Cortex of kidney (tissue), 1 donor: ENCODE results near the gene BOK.
"Not testable (repeated sequence)": the region's sequence is repeated elsewhere in the genome, so short reads cannot be mapped to it uniquely, and the experiment has no call there.

Experiments used
- DNase-seq: peaks from one replicate; lab custom pipeline; 2025; lab: John Stamatoyannopoulos, UW

Gene BOK

GRCh38 chr2:241555711-241556110 is 2.8 kb upstream of the BOK start:
- DNase-seq: no peak

DNA sequence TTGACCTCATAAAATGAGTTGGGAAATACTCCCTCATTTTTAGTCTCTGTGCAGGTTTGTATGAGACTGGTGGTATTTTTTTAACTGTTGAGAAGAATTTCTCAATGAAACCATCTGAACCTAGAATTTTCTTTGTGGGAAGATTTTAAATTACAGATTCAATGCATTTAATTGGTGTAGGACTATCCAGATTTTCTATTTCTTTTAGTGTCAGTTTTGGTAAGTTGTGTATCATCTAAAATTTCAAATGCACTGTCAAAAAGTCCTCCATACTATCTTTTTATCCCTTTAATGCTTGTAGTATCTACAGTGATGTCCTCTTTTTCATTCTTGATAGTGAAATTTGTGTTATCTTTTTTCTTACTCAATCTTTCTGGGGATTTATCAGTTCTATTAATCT is 1.8 kb upstream of the BOK start:
- no peak for DNase-seq

- DNase-seq: no peak
Observed at GRCh38 chr2:241559323-241560161, 997 bp downstream of the BOK start.

GRCh38 chr2:241560162-241560882 is 1.8 kb downstream of the BOK start:
- DNase-seq: no peak

GRCh38 chr2:241560883-241561474 is 2.4 kb downstream of the BOK start:
- no peak for DNase-seq

- no peak for DNase-seq
Observed at GRCh38 chr2:241561832-241562231, 3.3 kb downstream of the BOK start.

GRCh38 chr2:241562269-241562891 is 3.8 kb downstream of the BOK start:
- DNase-seq: no peak

DNA sequence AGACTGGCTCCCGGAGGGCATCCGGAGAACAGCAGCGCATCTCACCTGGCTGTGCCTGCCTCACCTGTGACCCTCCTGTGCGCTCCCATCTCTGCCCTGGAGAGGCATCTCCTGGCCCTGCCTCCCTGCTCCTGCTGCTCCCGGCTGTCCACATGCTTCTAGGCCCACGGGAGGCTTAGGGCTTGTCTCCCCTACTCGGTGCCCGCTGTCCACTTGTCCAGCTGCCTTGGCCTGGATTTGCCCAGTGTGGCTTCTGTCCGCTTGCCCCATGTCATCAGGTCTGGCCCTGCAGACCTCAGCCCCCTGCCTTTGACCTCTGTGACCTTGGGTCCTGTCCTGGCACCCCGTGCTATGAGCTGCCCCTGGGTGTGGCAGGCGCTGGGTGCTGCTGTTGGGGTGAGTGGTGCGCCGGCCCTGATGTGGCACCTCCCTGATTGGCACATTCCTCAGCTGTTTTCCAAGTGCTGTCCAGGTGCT is 4.5 kb downstream of the BOK start:
- no peak for DNase-seq

GRCh38 chr2:241563571-241563980 is 5.0 kb downstream of the BOK start:
- DNase-seq: no peak

DNA sequence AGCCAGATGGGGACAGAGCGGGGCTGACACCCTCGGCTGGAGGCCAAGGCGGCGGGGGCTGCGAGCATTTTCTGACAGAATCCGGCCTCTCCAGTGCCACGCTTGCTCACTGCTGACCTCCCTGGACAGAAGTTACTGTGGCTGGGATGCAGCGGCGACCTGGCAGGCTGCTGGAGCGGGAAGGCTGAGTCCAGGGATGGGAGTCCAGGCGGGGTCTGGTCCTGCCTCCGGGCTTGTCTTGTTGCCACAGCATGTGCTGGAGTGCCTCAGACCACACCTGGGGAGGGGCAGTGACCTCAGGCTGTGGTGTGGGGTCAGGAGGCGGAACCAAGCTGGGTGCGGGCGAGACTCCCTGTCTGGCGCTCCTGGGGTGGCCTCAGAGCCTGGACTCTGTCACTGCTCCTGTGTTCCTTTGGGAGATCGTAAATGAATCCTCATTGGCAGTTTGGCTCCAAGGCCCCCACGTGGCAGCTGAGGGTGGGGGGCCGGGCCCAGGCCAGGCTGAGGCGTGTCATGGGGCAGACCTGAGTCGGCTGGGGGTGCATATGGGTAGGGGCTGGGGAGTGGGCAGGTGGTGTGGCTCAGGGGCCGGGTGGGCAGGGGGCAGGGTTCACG is 5.5 kb downstream of the BOK start:
- DNase-seq: no peak

GRCh38 chr2:241564596-241565410 is 6.3 kb downstream of the BOK start:
- no peak for DNase-seq

DNA sequence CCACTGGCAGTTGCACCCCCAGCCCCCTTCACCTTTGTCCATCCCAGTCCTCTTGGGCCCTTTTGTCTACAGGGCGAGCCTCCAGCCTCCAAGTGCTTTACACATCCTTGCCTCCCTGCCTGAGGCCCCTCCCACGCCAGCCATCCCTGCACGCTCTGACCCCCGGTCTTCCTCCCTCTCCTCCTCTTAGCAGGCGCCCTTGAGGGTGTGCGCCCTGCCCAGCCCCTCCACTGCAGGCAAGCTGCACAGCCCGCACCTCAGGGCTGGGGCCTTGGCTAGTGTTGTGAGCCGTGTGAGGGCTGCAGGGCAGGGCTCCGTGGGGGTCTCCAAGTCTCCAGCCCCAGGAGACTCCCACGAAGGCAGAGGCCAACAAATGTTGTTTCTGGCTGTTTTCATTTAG is 6.9 kb downstream of the BOK start:
- DNase-seq: no peak

- not testable (repeated sequence) for DNase-seq
Observed at GRCh38 chr2:241566021-241566420, 7.5 kb downstream of the BOK start.

DNA sequence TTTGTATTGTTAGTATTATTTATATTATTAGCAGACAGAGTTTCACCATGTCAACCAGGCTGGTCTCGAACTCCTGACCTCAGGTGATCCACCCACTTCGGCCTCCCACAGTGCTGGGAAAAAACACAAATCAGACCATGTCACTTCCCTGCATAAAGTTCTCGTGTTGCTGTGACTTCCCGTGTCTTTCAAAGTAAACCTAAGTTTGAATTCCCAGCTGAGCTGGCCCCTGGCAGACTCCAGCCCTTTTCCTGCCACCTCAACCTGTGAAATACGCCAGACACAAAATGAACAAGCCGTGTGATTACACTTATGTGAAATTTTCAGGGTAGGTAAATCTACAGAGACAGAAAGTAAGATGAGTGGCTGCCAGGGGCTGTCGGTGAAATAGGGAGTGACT is 7.9 kb downstream of the BOK start:
- no peak for DNase-seq

GRCh38 chr2:241567266-241567665 is 8.7 kb downstream of the BOK start:
- not testable (repeated sequence) for DNase-seq

DNA sequence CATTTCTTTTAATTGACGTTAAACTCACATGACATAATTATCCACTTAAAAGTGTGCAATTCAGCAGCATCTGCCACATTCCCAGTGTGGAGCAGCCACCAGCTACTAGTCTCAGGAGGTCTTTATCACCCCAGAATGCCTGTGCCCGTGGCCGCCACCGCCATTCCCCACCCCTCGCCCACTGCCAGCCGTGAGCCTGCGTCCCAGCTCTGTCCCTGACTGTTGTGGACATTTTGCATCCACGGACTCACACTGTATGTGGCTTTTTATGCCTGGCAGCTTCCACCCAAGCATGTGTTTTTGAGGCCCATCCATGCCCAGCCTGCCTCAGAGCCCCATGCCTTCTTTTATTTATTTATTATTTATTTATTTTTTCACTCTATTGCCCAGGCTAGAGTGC is 9.2 kb downstream of the BOK start:
- no peak for DNase-seq

DNA sequence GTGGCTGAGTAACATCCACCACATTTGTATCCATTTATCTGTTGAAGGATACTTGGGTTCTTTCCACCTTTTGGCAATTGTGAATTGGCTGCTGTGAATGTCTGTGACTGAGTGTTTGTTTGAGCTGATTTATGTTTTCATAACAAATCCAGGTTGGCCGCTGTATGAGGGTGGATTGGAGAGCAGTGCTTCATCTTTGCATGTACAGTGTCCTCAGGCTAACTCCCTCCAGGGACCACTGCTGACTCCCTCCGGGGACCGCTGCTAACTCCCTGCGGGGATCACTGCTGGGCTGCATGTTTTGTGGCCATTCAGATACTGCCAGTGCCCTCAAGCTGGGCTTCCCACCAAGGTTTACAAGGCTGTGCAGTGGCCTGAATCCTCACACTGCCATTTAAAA is 10.2 kb downstream of the BOK start:
- no peak for DNase-seq

GRCh38 chr2:241569831-241570281 is 11.3 kb downstream of the BOK start:
- no peak for DNase-seq

GRCh38 chr2:241570961-241571581 is 12.5 kb downstream of the BOK start:
- DNase-seq: no peak

GRCh38 chr2:241571821-241572620 is 13.5 kb downstream of the BOK start:
- DNase-seq: no peak
